K562 (cell line): ENCODE data around the gene TAF15. TPM values are rescaled to one million over a fixed set of nuclear protein-coding genes. Genes with fewer than 3 reads are reported as not detected.
A peak's percentile ranks its signal among the peaks of the same experiment; 100 is the strongest.

Source experiments
- CREBBP ChIP-seq: IDR thresholded peaks from one replicate; pipeline ENCODE4 v1.6.1; 2012; ENCODE audit warnings: low read depth, mild to moderate bottlenecking, control low read depth, inconsistent platforms, low read length
- DMBX1 ChIP-seq: fragments of 250-450 bp; sonication (Bioruptor Pico); IDR thresholded peaks from 2 replicates; pipeline ENCODE4 v1.8.0; 2022; ENCODE audit warnings: inconsistent platforms, mild to moderate bottlenecking, moderate library complexity, borderline replicate concordance
- MGA ChIP-seq: fragments of 450-650 bp; IDR thresholded peaks from 2 replicates; pipeline ENCODE4 v1.6.1; 2016; ENCODE audit warnings: mild to moderate bottlenecking, moderate library complexity
- RNF2 ChIP-seq: sonication (generic); IDR thresholded peaks from 2 replicates; pipeline ENCODE4 v1.6.1; 2016
- ZNF224 ChIP-seq: sonication (generic); formaldehyde crosslinking; IDR thresholded peaks from 2 replicates; pipeline ENCODE4 v1.8.0; 2022; ENCODE audit warnings: mild to moderate bottlenecking, missing genetic modification reagents
- ZNF407 ChIP-seq: fragments of 450-650 bp; IDR thresholded peaks from 2 replicates; pipeline ENCODE4 v1.6.1; 2016; ENCODE audit warnings: low read depth
- ZNF551 ChIP-seq: fragments of 250-450 bp; sonication (Bioruptor Pico); IDR thresholded peaks from 2 replicates; pipeline ENCODE4 v1.5.0; 2021; ENCODE audit warnings: mild to moderate bottlenecking, moderate library complexity
- polyA plus RNA-seq, 8 experiments: library from polyadenylated mRNA; depleted of rRNA in 4 of 8; stranded (reverse) in 5 of 8; unstranded in 3 of 8; fragments of >200 nt; fragmentation: Nextera tagmentation in 2 of 8; fragmentation: Illumina TruSeq in 1 of 8; extraction: Ambion mirVana in 2 of 8; extraction: Trizol in 1 of 8; gene quantifications; 2 replicates each; pipeline versions ENCODE4 v1.2.1 to v1.2.3, GENCODE V29; 2011 to 2014; ENCODE audit warnings: inconsistent platforms in 1 of 8, missing spikeins in 1 of 8
- total RNA-seq, 7 experiments: library from RNA; depleted of rRNA in 6 of 7; stranded (reverse); fragments of >200 nt in 6 of 7; fragmentation: Illumina TruSeq in 2 of 7; extraction: Trizol in 2 of 7; gene quantifications; 2 replicates each; pipeline versions ENCODE4 v1.2.1 to v1.2.3, GENCODE V29; 2011 to 2021; ENCODE audit warnings: low replicate concordance in 1 of 7

The TAF15 gene
- total and polyA plus RNA-seq, 9 of the 15 experiments (the other 6 are each of a cell fraction or from before 2014, with no cell fraction given), result 4.1 to 272 (median 56.8) TPM

- no peak for TF ChIP-seq ZNF407
- peak; percentile 93; the same call in 1 of the 2 replicates for TF ChIP-seq RNF2
- TF ChIP-seq CREBBP, result no peak
- TF ChIP-seq DMBX1, result peak; percentile 73
- TF ChIP-seq MGA, result peak; percentile 51; the same call in 1 of the 2 replicates
- TF ChIP-seq ZNF224 (CRISPR knock-in tag), result no peak
- no peak for TF ChIP-seq ZNF551 (CRISPR knock-in tag)
These were observed at the start of gene TAF15 (continued) for GRCh38 chr17:35808962-35809854.
